ENCODE measurements around the gene RPS28.

The RPS28 gene

GRCh38 chr19:8329996-8330395, 8.7 kb downstream of the RPS28 start:
- Histone ChIP-seq H3K4me3 (ENCODE audit: low read depth, low read length, poor library complexity, severe bottlenecking) (no peak overlapping the region), H3K4me1 (ENCODE audit: insufficient read depth, low read length, severe bottlenecking) (no peaks in the 10 kb centered on the region), H3K27ac (ENCODE audit: low read depth, low read length, poor library complexity, severe bottlenecking) (no peak overlapping the region), H4K20me1 (ENCODE audit: insufficient read depth, low read length) (no peaks in the 10 kb centered on the region), H3K27me3 (ENCODE audit: insufficient read depth, low read length) (peaks cover 9% of the 10 kb centered on the region; the same call in 1 of the 2 replicates), H3F3A (ENCODE audit: insufficient read depth, low read length) (no peaks in the 10 kb centered on the region), H3K9ac (ENCODE audit: low read length) (no peak overlapping the region), H3K4me2 (ENCODE audit: low read length) (no peak overlapping the region), H2AFZ (ENCODE audit: low read length) (no peak overlapping the region), H3K36me3 (ENCODE audit: insufficient read depth, low read length) (no peaks in the 10 kb centered on the region), H3K9me2 (ENCODE audit: low read depth, low read length) (no peaks in the 10 kb centered on the region), H3K9me3 (ENCODE audit: low read length) (no peaks in the 10 kb centered on the region), H3K79me2 (ENCODE audit: insufficient read depth, low read length) (no peaks in the 10 kb centered on the region)
- TF ChIP-seq CTCF (IDR thresholded peaks at IDR 0.05; ENCODE audit: low read length) (no peak), EZH2 (IDR thresholded peaks at IDR 0.05; ENCODE audit: borderline replicate concordance, low read length) (no peak)

GRCh38 chr19:8331263-8331845, 10.1 kb downstream of the RPS28 start:
- Histone ChIP-seq H3F3A (ENCODE audit: insufficient read depth, low read length) (no peaks in the 10 kb centered on the region), H3K4me3 (ENCODE audit: low read depth, low read length, poor library complexity, severe bottlenecking) (no peak overlapping the region), H4K20me1 (ENCODE audit: insufficient read depth, low read length) (no peaks in the 10 kb centered on the region), H3K27me3 (ENCODE audit: insufficient read depth, low read length) (peaks cover 9% of the 10 kb centered on the region; the same call in 1 of the 2 replicates), H2AFZ (ENCODE audit: low read length) (no peak overlapping the region), H3K9me3 (ENCODE audit: low read length) (no peaks in the 10 kb centered on the region), H3K36me3 (ENCODE audit: insufficient read depth, low read length) (no peaks in the 10 kb centered on the region), H3K4me1 (ENCODE audit: insufficient read depth, low read length, severe bottlenecking) (no peaks in the 10 kb centered on the region), H3K27ac (ENCODE audit: low read depth, low read length, poor library complexity, severe bottlenecking) (no peak overlapping the region), H3K9me2 (ENCODE audit: low read depth, low read length) (no peaks in the 10 kb centered on the region), H3K9ac (ENCODE audit: low read length) (no peak overlapping the region), H3K4me2 (ENCODE audit: low read length) (no peak overlapping the region), H3K79me2 (ENCODE audit: insufficient read depth, low read length) (no peaks in the 10 kb centered on the region)
- no peak for TF ChIP-seq EZH2 (IDR thresholded peaks at IDR 0.05; ENCODE audit: borderline replicate concordance, low read length)
- TF ChIP-seq CTCF (IDR thresholded peaks at IDR 0.05; ENCODE audit: low read length) = no peak

- H3K9ac ChIP-seq (ENCODE audit: low read length) = no peak overlapping the region
- no peaks in the 10 kb centered on the region for H3K79me2 ChIP-seq (ENCODE audit: insufficient read depth, low read length)
- no peak overlapping the region for H3K27ac ChIP-seq (ENCODE audit: low read depth, low read length, poor library complexity, severe bottlenecking)
- no peaks in the 10 kb centered on the region for H4K20me1 ChIP-seq (ENCODE audit: insufficient read depth, low read length)
- TF ChIP-seq CTCF (IDR thresholded peaks at IDR 0.05; ENCODE audit: low read length) (no peak), EZH2 (IDR thresholded peaks at IDR 0.05; ENCODE audit: borderline replicate concordance, low read length) (no peak)
- no peaks in the 10 kb centered on the region for H3F3A ChIP-seq (ENCODE audit: insufficient read depth, low read length)
- no peaks in the 10 kb centered on the region for H3K27me3 ChIP-seq (ENCODE audit: insufficient read depth, low read length)
- no peak overlapping the region for H3K4me3 ChIP-seq (ENCODE audit: low read depth, low read length, poor library complexity, severe bottlenecking)
- H2AFZ ChIP-seq (ENCODE audit: low read length) = no peak overlapping the region
- H3K4me2 ChIP-seq (ENCODE audit: low read length) = no peak overlapping the region
- no peaks in the 10 kb centered on the region for H3K4me1 ChIP-seq (ENCODE audit: insufficient read depth, low read length, severe bottlenecking)
- no peaks in the 10 kb centered on the region for H3K36me3 ChIP-seq (ENCODE audit: insufficient read depth, low read length)
- no peaks in the 10 kb centered on the region for H3K9me2 ChIP-seq (ENCODE audit: low read depth, low read length)
- no peaks in the 10 kb centered on the region for H3K9me3 ChIP-seq (ENCODE audit: low read length)
These were observed 11.9 kb downstream of the RPS28 start for GRCh38 chr19:8332976-8333766.

Measured in OCI-LY1 (cell line).